ENCODE measurements around the gene FADS1.

The FADS1 gene

GRCh38 chr11:61782841-61783240, 34.0 kb downstream of the FADS1 start:
- no peak overlapping the region for H3K9ac ChIP-seq (ENCODE audit: low read length)
- H2AFZ ChIP-seq (ENCODE audit: low read length): no peak overlapping the region
- H3K27me3 ChIP-seq (ENCODE audit: insufficient read depth, low read length): no peaks in the 10 kb centered on the region
- TF ChIP-seq CTCF (IDR thresholded peaks at IDR 0.05; ENCODE audit: low read length) (no peak), EZH2 (IDR thresholded peaks at IDR 0.05; ENCODE audit: borderline replicate concordance, low read length) (no peak)
- H3K79me2 ChIP-seq (ENCODE audit: insufficient read depth, low read length): no peaks in the 10 kb centered on the region
- H3K4me3 ChIP-seq (ENCODE audit: low read depth, low read length, poor library complexity, severe bottlenecking): no peak overlapping the region
- H3K4me1 ChIP-seq (ENCODE audit: insufficient read depth, low read length, severe bottlenecking): no peaks in the 10 kb centered on the region
- no peaks in the 10 kb centered on the region for H3K9me2 ChIP-seq (ENCODE audit: low read depth, low read length)
- peaks cover 24% of the 10 kb centered on the region for H3K36me3 ChIP-seq (ENCODE audit: insufficient read depth, low read length)
- no peaks in the 10 kb centered on the region for H4K20me1 ChIP-seq (ENCODE audit: insufficient read depth, low read length)
- H3K9me3 ChIP-seq (ENCODE audit: low read length): no peaks in the 10 kb centered on the region
- no peak overlapping the region for H3K27ac ChIP-seq (ENCODE audit: low read depth, low read length, poor library complexity, severe bottlenecking)
- no peaks in the 10 kb centered on the region for H3F3A ChIP-seq (ENCODE audit: insufficient read depth, low read length)
- H3K4me2 ChIP-seq (ENCODE audit: low read length): no peak overlapping the region

GRCh38 chr11:61782299-61782698, 34.5 kb downstream of the FADS1 start:
- peaks cover 19% of the 10 kb centered on the region for H3K36me3 ChIP-seq (ENCODE audit: insufficient read depth, low read length)
- H3K4me3 ChIP-seq (ENCODE audit: low read depth, low read length, poor library complexity, severe bottlenecking): no peak overlapping the region
- no peak overlapping the region for H3K4me2 ChIP-seq (ENCODE audit: low read length)
- H3K27ac ChIP-seq (ENCODE audit: low read depth, low read length, poor library complexity, severe bottlenecking): no peak overlapping the region
- no peaks in the 10 kb centered on the region for H3F3A ChIP-seq (ENCODE audit: insufficient read depth, low read length)
- no peaks in the 10 kb centered on the region for H3K79me2 ChIP-seq (ENCODE audit: insufficient read depth, low read length)
- H3K27me3 ChIP-seq (ENCODE audit: insufficient read depth, low read length): no peaks in the 10 kb centered on the region; the same call in 1 of the 2 replicates
- H3K4me1 ChIP-seq (ENCODE audit: insufficient read depth, low read length, severe bottlenecking): no peaks in the 10 kb centered on the region
- H3K9me3 ChIP-seq (ENCODE audit: low read length): no peaks in the 10 kb centered on the region
- H4K20me1 ChIP-seq (ENCODE audit: insufficient read depth, low read length): no peaks in the 10 kb centered on the region
- H2AFZ ChIP-seq (ENCODE audit: low read length): no peak overlapping the region
- H3K9me2 ChIP-seq (ENCODE audit: low read depth, low read length): no peaks in the 10 kb centered on the region
- H3K9ac ChIP-seq (ENCODE audit: low read length): no peak overlapping the region
- TF ChIP-seq CTCF (IDR thresholded peaks at IDR 0.05; ENCODE audit: low read length) (no peak), EZH2 (IDR thresholded peaks at IDR 0.05; ENCODE audit: borderline replicate concordance, low read length) (no peak)

GRCh38 chr11:61781585-61781984, 35.2 kb downstream of the FADS1 start:
- Histone ChIP-seq H3K4me3 (ENCODE audit: low read depth, low read length, poor library complexity, severe bottlenecking) (no peak overlapping the region), H3K27me3 (ENCODE audit: insufficient read depth, low read length) (no peaks in the 10 kb centered on the region; the same call in 1 of the 2 replicates), H3K36me3 (ENCODE audit: insufficient read depth, low read length) (peaks cover 12% of the 10 kb centered on the region), H3K27ac (ENCODE audit: low read depth, low read length, poor library complexity, severe bottlenecking) (no peak overlapping the region), H3K9me3 (ENCODE audit: low read length) (no peaks in the 10 kb centered on the region), H3F3A (ENCODE audit: insufficient read depth, low read length) (no peaks in the 10 kb centered on the region), H3K9me2 (ENCODE audit: low read depth, low read length) (no peaks in the 10 kb centered on the region), H3K4me2 (ENCODE audit: low read length) (no peak overlapping the region), H4K20me1 (ENCODE audit: insufficient read depth, low read length) (no peaks in the 10 kb centered on the region), H3K4me1 (ENCODE audit: insufficient read depth, low read length, severe bottlenecking) (peaks cover 4% of the 10 kb centered on the region), H3K9ac (ENCODE audit: low read length) (no peak overlapping the region), H2AFZ (ENCODE audit: low read length) (no peak overlapping the region), H3K79me2 (ENCODE audit: insufficient read depth, low read length) (no peaks in the 10 kb centered on the region)
- no peak for TF ChIP-seq EZH2 (IDR thresholded peaks at IDR 0.05; ENCODE audit: borderline replicate concordance, low read length)

- H3K36me3 ChIP-seq (ENCODE audit: insufficient read depth, low read length): peaks cover 3% of the 10 kb centered on the region; the same call in 1 of the 2 replicates
- no peaks in the 10 kb centered on the region for H3K9me3 ChIP-seq (ENCODE audit: low read length)
These were observed 36.1 kb downstream of the FADS1 start for GRCh38 chr11:61780581-61781162.

More at GRCh38 chr11:61780581-61781162, 36.1 kb downstream of the FADS1 start:
- peaks cover 4% of the 10 kb centered on the region for H3K4me1 ChIP-seq (ENCODE audit: insufficient read depth, low read length, severe bottlenecking)
- no peak for TF ChIP-seq CTCF (IDR thresholded peaks at IDR 0.05; ENCODE audit: low read length)
- no peak for TF ChIP-seq EZH2 (IDR thresholded peaks at IDR 0.05; ENCODE audit: borderline replicate concordance, low read length)
- no peak overlapping the region for H3K4me3 ChIP-seq (ENCODE audit: low read depth, low read length, poor library complexity, severe bottlenecking)
- no peak overlapping the region for H3K27ac ChIP-seq (ENCODE audit: low read depth, low read length, poor library complexity, severe bottlenecking)
- no peaks in the 10 kb centered on the region for H3K79me2 ChIP-seq (ENCODE audit: insufficient read depth, low read length)
- H3K27me3 ChIP-seq (ENCODE audit: insufficient read depth, low read length): no peaks in the 10 kb centered on the region; the same call in 1 of the 2 replicates
- H3F3A ChIP-seq (ENCODE audit: insufficient read depth, low read length): no peaks in the 10 kb centered on the region
- no peak overlapping the region for H3K9ac ChIP-seq (ENCODE audit: low read length)
- no peak overlapping the region for H2AFZ ChIP-seq (ENCODE audit: low read length)
- H4K20me1 ChIP-seq (ENCODE audit: insufficient read depth, low read length): no peaks in the 10 kb centered on the region
- no peaks in the 10 kb centered on the region for H3K9me2 ChIP-seq (ENCODE audit: low read depth, low read length)
- no peak overlapping the region for H3K4me2 ChIP-seq (ENCODE audit: low read length)
